ENCODE results near the gene KIAA1958.

DNA sequence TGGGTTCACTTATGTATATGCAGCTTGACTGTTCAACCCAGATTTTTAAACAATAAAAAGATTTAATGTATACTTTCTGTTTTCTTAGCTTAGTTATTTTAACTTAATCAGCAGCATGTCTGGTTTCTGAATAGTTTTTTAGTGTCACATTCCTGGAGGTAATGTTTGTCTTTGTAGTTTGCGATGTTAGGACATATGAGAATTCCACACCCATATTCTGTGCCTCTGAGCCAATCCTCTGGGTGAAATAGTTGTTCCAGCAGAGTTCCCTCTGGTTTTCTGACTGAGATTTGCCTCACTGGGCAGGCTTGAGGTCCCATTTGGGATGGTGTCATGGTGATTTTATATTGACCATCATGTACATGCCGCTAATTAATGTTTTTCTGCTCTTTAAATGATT lies 182.7 kb downstream of the KIAA1958 start:
- TF ChIP-seq, protein P1, sequence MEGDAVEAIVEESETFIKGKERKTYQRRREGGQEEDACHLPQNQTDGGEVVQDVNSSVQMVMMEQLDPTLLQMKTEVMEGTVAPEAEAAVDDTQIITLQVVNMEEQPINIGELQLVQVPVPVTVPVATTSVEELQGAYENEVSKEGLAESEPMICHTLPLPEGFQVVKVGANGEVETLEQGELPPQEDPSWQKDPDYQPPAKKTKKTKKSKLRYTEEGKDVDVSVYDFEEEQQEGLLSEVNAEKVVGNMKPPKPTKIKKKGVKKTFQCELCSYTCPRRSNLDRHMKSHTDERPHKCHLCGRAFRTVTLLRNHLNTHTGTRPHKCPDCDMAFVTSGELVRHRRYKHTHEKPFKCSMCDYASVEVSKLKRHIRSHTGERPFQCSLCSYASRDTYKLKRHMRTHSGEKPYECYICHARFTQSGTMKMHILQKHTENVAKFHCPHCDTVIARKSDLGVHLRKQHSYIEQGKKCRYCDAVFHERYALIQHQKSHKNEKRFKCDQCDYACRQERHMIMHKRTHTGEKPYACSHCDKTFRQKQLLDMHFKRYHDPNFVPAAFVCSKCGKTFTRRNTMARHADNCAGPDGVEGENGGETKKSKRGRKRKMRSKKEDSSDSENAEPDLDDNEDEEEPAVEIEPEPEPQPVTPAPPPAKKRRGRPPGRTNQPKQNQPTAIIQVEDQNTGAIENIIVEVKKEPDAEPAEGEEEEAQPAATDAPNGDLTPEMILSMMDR (IDR thresholded peaks at IDR 0.05) = no peak
- TF ChIP-seq EZH2 (IDR thresholded peaks at IDR 0.05; ENCODE audit: borderline replicate concordance, insufficient read depth, low read depth, low read length, poor library complexity, severe bottlenecking) = no peak
